NCI-H345 treated with DMSO at 0.1 percent for 48 hours (cell line): ENCODE measurements around the gene CCDC40.
A peak's percentile ranks its signal among the peaks of the same experiment; 100 is the strongest.

ENCODE experiments used
- DNase-seq: peaks from one replicate; lab custom pipeline; 2025; ENCODE audit not compliant: unreplicated experiment; lab: John Stamatoyannopoulos, UW

CCDC40 gene

DNA sequence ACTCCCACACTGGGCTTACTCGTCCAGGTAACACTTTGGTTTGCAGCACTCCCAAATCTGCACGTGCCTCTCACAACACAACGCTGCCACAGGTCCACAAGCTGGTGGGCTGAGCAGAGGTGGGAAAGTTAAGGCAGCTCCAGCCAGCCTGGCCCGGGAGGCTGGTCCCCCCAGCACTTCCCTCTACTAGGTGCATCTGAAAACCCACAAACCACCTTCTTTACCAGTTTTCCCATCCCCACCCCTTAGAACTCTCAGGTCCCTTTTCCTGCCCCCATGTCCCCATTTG is 63.5 kb downstream of the CCDC40 start:
- no peak for DNase-seq

DNA sequence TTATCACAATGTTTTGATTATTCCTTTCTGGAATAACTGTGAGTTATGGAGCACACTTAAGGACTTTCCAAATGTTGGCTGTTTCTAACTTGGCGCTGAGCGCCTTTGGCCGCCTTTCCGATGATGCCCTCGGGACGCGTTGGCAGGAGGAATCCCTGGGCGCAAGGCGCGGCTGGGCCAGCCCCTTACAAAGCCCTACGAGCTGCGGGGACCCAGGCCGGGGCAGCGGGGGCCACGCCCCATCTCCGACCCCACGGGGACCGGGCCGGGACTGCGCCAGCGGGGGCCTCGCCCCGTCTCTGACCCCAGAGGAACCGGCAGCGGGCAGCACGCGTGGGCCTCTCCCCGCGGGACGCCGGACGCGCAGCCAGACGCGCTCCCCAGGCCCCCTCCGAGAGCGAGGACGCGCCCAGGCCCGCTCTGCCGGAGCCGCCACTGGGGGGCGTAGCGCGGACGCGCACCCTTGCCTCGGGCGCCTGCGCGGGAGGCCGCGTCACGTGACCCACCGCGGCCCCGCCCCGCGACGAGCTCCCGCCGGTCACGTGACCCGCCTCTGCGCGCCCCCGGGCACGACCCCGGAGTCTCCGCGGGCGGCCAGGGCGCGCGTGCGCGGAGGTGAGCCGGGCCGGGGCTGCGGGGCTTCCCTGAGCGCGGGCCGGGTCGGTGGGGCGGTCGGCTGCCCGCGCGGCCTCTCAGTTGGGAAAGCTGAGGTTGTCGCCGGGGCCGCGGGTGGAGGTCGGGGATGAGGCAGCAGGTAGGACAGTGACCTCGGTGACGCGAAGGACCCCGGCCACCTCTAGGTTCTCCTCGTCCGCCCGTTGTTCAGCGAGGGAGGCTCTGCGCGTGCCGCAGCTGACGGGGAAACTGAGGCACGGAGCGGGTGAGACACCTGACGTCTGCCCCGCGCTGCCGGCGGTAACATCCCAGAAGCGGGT is 64.8 kb downstream of the CCDC40 start, which contains the start of gene GAA:
Gene GAA, plus strand, starts transcription at position 571 of the 935 bp plus-strand sequence. CDS start 3,006 bp downstream, outside the sequence.
- DNase-seq = peak; percentile 91

DNA sequence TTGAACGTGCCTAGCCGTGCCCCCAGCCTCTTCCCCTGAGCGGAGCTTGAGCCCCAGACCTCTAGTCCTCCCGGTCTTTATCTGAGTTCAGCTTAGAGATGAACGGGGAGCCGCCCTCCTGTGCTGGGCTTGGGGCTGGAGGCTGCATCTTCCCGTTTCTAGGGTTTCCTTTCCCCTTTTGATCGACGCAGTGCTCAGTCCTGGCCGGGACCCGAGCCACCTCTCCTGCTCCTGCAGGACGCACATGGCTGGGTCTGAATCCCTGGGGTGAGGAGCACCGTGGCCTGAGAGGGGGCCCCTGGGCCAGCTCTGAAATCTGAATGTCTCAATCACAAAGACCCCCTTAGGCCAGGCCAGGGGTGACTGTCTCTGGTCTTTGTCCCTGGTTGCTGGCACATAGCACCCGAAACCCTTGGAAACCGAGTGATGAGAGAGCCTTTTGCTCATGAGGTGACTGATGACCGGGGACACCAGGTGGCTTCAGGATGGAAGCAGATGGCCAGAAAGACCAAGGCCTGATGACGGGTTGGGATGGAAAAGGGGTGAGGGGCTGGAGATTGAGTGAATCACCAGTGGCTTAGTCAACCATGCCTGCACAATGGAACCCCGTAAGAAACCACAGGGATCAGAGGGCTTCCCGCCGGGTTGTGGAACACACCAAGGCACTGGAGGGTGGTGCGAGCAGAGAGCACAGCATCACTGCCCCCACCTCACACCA is 65.7 kb downstream of the CCDC40 start:
- peak; percentile 16 for DNase-seq

DNA sequence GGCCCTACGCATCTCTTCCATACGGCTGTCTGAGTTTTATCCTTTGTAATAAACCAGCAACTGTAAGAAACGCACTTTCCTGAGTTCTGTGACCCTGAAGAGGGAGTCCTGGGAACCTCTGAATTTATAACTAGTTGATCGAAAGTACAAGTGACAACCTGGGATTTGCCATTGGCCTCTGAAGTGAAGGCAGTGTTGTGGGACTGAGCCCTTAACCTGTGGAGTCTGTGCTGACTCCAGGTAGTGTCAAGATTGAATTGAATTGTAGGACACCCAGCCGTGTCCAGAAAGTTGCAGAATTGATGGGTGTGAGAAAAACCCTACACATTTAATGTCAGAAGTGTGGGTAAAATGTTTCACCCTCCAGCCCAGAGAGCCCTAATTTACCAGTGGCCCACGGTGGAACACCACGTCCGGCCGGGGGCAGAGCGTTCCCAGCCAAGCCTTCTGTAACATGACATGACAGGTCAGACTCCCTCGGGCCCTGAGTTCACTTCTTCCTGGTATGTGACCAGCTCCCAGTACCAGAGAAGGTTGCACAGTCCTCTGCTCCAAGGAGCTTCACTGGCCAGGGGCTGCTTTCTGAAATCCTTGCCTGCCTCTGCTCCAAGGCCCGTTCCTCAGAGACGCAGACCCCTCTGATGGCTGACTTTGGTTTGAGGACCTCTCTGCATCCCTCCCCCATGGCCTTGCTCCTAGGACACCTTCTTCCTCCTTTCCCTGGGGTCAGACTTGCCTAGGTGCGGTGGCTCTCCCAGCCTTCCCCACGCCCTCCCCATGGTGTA is 66.4 kb downstream of the CCDC40 start:
- DNase-seq = no peak

DNA sequence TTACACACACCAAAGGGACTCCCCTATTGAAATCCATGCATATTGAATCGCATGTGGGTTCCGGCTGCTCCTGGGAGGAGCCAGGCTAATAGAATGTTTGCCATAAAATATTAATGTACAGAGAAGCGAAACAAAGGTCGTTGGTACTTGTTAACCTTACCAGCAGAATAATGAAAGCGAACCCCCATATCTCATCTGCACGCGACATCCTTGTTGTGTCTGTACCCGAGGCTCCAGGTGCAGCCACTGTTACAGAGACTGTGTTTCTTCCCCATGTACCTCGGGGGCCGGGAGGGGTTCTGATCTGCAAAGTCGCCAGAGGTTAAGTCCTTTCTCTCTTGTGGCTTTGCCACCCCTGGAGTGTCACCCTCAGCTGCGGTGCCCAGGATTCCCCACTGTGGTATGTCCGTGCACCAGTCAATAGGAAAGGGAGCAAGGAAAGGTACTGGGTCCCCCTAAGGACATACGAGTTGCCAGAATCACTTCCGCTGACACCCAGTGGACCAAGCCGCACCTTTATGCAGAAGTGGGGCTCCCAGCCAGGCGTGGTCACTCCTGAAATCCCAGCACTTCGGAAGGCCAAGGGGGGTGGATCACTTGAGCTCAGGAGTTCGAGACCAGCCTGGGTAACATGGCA is 67.1 kb downstream of the CCDC40 start:
- DNase-seq = no peak

DNA sequence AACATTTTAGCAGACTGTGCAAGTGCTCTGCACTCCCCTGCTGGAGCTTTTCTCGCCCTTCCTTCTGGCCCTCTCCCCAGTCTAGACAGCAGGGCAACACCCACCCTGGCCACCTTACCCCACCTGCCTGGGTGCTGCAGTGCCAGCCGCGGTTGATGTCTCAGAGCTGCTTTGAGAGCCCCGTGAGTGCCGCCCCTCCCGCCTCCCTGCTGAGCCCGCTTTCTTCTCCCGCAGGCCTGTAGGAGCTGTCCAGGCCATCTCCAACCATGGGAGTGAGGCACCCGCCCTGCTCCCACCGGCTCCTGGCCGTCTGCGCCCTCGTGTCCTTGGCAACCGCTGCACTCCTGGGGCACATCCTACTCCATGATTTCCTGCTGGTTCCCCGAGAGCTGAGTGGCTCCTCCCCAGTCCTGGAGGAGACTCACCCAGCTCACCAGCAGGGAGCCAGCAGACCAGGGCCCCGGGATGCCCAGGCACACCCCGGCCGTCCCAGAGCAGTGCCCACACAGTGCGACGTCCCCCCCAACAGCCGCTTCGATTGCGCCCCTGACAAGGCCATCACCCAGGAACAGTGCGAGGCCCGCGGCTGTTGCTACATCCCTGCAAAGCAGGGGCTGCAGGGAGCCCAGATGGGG is 68.0 kb downstream of the CCDC40 start:
- peak; percentile 86 for DNase-seq

DNA sequence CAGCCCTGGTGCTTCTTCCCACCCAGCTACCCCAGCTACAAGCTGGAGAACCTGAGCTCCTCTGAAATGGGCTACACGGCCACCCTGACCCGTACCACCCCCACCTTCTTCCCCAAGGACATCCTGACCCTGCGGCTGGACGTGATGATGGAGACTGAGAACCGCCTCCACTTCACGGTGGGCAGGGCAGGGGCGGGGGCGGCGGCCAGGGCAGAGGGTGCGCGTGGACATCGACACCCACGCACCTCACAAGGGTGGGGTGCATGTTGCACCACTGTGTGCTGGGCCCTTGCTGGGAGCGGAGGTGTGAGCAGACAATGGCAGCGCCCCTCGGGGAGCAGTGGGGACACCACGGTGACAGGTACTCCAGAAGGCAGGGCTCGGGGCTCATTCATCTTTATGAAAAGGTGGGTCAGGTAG is 68.5 kb downstream of the CCDC40 start:
- no peak for DNase-seq

DNA sequence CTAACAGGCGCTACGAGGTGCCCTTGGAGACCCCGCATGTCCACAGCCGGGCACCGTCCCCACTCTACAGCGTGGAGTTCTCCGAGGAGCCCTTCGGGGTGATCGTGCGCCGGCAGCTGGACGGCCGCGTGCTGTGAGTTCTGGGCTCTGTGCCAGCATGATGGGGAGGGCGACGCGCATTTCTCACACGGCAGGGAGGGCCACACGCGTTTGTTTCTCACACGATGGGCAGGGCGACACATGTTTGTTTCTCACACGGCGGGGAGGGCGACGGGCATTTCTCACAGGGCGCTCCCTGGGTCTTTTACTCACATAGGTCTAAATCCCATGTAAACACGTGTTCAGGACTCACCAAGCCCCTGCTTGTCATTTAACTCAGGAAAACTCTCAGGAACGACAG is 69.3 kb downstream of the CCDC40 start:
- peak; percentile 83 for DNase-seq

DNA sequence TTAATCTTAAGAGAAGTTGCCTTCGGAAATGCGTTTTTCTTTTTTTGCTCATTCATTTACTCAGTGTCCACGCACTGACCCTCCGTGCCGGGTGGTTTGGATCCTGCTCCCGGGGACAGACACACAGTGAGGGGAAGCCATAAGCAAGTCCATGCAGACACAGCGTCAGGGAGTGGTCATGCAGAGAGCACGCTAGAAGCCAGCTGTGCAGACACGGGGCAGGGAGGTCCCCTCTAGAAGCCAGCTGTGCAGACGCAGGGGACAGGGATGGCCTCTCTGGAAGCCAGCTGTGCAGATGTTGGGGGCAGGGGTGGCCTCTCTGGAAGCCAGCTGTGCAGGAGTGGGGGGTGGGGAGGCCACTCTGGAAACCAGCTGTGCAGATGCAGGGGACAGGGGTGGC is 69.7 kb downstream of the CCDC40 start:
- peak; percentile 40 for DNase-seq

DNA sequence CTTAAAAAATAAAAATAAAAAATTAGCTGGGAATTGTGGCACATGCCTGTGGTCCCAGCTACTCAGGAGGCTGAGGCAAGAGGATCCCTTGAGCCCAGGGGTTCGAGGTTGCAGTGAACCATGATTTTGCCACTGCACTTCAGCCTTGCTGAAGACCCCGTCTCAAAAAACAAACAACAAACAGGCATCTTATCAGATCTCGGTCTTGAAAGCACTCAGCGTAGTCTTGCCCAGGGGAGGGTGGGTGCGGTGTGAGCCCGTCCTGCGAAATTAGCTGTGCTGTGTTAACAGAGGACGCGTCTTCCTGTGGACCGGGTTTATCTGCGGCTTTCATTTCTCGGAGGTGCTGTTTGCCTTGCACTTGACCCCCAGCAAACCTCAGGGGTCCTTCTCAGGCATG is 70.3 kb downstream of the CCDC40 start:
- no peak for DNase-seq

DNA sequence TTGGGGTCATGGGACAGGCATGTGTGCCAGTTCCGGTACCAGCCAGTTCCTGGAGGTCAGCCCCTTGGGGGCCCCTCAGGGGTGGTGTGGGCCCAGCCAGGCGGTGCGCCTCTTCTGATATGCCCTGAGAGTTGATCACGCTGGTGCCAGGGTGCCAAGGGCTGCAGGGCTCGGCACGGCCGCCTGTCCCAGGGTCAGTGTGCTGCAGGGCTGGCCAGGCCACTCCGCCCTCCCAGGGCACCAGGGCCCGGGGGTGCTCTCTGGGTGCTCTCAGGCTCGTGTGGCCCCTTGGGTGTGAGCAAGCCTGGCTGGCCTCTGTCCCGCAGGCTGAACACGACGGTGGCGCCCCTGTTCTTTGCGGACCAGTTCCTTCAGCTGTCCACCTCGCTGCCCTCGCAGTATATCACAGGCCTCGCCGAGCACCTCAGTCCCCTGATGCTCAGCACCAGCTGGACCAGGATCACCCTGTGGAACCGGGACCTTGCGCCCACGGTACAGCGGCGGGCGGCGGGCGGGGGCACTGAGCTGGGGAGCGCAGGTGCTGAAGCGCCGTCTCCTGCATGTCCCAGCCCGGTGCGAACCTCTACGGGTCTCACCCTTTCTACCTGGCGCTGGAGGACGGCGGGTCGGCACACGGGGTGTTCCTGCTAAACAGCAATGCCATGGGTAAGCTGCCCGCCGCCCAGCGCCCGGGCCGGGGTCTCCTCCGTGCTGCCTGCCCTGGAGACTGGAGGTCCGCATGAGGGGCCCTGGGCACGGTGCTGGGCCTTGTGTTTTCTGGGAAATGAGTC is 71.0 kb downstream of the CCDC40 start:
- no peak for DNase-seq

DNA sequence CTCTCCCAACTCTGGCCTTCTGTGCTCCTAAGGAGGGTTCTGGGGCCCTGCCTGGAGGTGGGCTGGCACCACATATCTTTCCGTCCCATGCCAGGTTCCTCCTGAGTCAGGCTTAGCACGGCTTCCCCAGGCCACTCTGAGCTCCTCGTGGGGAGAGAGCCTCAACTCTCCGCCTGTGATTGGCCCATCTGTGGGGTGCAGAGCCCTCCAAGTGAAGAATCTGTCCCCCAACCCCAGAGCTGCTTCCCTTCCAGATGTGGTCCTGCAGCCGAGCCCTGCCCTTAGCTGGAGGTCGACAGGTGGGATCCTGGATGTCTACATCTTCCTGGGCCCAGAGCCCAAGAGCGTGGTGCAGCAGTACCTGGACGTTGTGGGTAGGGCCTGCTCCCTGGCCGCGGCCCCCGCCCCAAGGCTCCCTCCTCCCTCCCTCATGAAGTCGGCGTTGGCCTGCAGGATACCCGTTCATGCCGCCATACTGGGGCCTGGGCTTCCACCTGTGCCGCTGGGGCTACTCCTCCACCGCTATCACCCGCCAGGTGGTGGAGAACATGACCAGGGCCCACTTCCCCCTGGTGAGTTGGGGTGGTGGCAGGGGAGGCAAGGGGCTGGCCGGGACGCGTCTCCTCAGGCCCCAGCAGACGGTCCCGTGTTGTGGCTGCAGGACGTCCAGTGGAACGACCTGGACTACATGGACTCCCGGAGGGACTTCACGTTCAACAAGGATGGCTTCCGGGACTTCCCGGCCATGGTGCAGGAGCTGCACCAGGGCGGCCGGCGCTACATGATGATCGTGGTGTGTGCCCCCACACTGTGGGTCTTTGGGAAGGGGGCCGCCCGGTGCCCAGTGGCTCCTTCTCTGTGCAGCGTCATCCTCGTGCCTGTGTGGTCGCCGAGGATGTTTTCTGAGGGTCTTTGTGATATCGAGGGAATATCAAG is 71.9 kb downstream of the CCDC40 start:
- no peak for DNase-seq

DNA sequence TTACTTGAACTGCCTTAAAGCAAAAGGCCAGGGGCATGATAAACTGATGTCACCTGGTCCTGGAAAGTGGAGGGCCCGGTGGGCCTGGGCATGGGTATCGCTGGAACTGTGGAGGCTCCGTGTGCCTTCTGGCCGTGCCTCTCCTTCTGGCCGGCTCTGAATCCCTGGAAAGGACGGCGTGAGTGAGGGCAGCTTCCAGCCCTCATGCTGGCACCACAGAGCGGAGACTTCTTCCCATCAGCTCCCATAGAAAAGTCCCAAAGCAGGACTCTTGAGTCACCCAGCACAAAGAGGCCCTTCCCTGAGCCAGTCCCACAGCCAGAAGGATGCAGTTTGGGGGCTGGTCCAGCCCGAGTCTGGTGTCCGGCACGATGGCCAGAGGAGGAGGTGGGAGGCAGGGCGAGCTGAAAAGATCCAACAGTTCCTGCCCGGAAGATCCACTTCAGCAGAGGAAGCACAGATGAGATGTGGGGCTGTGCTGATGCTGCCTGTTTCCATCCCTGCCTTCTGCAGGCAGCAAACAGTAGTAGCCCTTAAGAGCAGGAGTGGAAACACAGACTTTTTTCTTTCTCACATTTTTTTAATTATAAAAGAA is 72.7 kb downstream of the CCDC40 start:
- no peak for DNase-seq

DNA sequence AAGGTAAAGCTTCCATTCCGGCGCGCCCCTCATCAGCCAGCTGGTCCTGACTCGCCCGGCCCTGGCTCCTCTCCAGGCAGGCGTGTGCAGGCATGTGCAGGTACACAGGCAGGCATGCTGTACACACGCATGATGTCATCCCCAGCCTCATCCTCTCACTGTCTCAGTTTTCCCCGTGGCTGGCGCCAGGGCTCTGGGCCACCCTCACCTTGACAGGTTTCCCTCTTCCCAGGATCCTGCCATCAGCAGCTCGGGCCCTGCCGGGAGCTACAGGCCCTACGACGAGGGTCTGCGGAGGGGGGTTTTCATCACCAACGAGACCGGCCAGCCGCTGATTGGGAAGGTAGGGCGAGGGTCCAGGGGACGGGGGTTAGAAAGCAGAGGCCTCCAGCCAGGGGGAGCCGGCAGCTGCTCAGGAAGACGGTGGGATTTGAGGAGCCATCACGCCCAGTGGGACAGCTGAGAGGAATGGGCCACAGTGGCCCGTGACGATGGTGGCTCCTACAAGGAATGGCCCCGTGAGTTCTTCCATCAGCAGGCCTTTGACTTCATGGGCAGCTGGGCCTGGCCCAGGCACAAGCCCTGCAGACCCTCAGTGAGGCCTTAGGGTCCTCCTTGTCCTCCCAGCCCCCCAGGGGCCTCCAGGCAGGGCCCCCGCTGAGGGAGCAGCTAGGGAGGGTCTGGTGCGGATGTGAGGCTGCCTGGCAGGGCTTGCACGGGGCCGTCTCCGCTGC is 73.4 kb downstream of the CCDC40 start:
- DNase-seq = peak; percentile 78

DNA sequence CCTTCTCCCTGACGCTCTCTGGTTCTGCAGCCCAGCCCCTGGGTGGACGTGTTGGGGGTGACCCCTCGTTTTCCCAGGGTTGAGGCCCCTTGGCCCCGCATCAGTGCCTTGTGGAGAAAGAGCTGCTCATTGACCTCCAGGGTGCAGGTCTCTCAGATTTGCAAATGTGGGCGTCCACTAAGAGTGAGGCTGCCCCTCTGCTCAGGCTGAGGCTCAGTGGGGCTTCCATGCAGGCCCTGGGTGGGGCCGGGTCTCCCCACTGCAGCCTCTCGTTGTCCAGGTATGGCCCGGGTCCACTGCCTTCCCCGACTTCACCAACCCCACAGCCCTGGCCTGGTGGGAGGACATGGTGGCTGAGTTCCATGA is 74.0 kb downstream of the CCDC40 start:
- DNase-seq = no peak

DNA sequence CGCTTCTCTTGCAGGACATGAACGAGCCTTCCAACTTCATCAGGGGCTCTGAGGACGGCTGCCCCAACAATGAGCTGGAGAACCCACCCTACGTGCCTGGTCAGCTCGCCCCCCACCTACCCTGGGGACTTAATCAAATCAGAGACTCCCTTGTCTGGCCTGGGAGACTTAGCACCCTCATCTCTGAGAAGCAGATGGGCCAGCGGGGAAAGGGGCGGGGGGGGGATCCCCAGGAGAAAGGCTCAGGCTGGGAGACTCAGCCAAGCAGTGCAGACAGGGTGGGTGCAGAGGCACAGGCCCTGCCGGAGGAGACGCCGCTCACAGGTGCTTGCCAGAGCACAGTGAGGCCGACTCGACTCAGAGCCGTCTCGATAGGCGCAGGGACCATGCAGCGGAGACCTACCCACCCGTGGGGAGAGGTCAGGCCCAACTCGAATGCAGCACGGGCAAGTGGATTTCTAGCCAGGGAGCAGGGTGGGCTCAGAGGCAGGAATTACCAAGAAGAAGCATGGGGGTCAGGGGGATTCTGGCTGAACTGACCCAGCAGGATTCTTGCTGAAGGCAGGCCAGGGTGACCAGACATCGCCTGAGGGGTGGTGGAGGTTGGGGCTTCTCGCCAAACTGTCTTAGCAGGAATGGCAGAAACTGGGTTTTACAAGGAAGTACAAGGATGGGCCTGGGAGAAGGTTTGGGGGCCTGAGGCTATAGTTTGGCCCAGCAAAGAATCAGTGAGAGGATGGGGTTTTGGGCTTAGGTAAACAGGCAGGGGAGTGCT is 74.7 kb downstream of the CCDC40 start:
- DNase-seq = no peak
